ENCODE results near the gene PLB1. TPM values are rescaled to one million over a fixed set of nuclear protein-coding genes. Genes with fewer than 3 reads are reported as not detected.

PLB1 gene
- total RNA-seq, 1 donor from 2014 or later, result 0.64 TPM

- H3K27me3 Mint-ChIP-seq (ENCODE audit: unreplicated experiment), result peaks cover 27% of the 10 kb centered on the region
- H3K9me3 Mint-ChIP-seq (ENCODE audit: unreplicated experiment), result no peaks in the 10 kb centered on the region
- no peak overlapping the region for H3K4me3 Mint-ChIP-seq (ENCODE audit: unreplicated experiment)
Measured at GRCh38 chr2:28484835-28485234, 11.0 kb upstream of the PLB1 start.

GRCh38 chr2:28486526-28486925 lies 9.3 kb upstream of the PLB1 start:
- TF ChIP-seq CTCF (IDR thresholded peaks at IDR 0.05), result no peak
- no peak overlapping the region for H3K4me3 Mint-ChIP-seq (ENCODE audit: unreplicated experiment)

More at GRCh38 chr2:28484835-28485234, 11.0 kb upstream of the PLB1 start:
- H3K4me1 Mint-ChIP-seq (ENCODE audit: unreplicated experiment), result no peaks in the 10 kb centered on the region
- no peaks in the 10 kb centered on the region for H3K36me3 Mint-ChIP-seq (ENCODE audit: unreplicated experiment)
- DNase-seq (ENCODE audit: extremely low spot score, unreplicated experiment), result no peak
- no peak for TF ChIP-seq CTCF (IDR thresholded peaks at IDR 0.05)
- no peak overlapping the region for H3K27ac Mint-ChIP-seq (ENCODE audit: unreplicated experiment)

DNA sequence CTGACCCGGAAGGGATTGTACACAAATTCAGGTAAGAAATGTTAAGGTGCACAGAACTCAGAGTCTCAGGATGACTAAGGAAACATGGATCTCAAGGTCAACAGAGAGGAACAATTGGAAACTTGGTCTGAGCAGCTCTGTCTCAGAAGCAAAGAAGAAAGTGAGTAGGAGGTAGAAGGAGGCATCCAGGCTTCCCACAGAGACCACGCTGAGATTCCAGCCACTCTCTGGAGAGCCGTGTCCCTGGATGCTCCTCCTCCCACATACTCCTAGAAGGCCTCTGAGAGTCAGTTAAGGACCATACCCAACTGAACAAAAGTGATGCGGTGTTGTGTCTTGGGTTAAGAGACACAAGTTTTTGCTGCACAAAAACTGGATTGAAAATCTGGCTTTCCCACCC lies 8.6 kb upstream of the PLB1 start:
- no peaks in the 10 kb centered on the region for H3K9me3 Mint-ChIP-seq (ENCODE audit: unreplicated experiment)
- H3K4me1 Mint-ChIP-seq (ENCODE audit: unreplicated experiment), result no peaks in the 10 kb centered on the region
- H3K36me3 Mint-ChIP-seq (ENCODE audit: unreplicated experiment), result no peaks in the 10 kb centered on the region
- no peak overlapping the region for H3K4me3 Mint-ChIP-seq (ENCODE audit: unreplicated experiment)
- no peak overlapping the region for H3K27ac Mint-ChIP-seq (ENCODE audit: unreplicated experiment)
- H3K27me3 Mint-ChIP-seq (ENCODE audit: unreplicated experiment), result peaks cover 42% of the 10 kb centered on the region
- no peak for TF ChIP-seq CTCF (IDR thresholded peaks at IDR 0.05)
- no peak for DNase-seq (ENCODE audit: extremely low spot score, unreplicated experiment)

More at GRCh38 chr2:28486526-28486925, 9.3 kb upstream of the PLB1 start:
- no peak for DNase-seq (ENCODE audit: extremely low spot score, unreplicated experiment)
- no peaks in the 10 kb centered on the region for H3K36me3 Mint-ChIP-seq (ENCODE audit: unreplicated experiment)
- H3K27me3 Mint-ChIP-seq (ENCODE audit: unreplicated experiment), result peaks cover 34% of the 10 kb centered on the region
- no peaks in the 10 kb centered on the region for H3K4me1 Mint-ChIP-seq (ENCODE audit: unreplicated experiment)
- H3K27ac Mint-ChIP-seq (ENCODE audit: unreplicated experiment), result no peak overlapping the region
- H3K9me3 Mint-ChIP-seq (ENCODE audit: unreplicated experiment), result no peaks in the 10 kb centered on the region

GRCh38 chr2:28488083-28488830 lies 7.6 kb upstream of the PLB1 start:
- no peak overlapping the region for H3K4me3 Mint-ChIP-seq (ENCODE audit: unreplicated experiment)

More at GRCh38 chr2:28488083-28488830, 7.6 kb upstream of the PLB1 start:
- no peaks in the 10 kb centered on the region for H3K36me3 Mint-ChIP-seq (ENCODE audit: unreplicated experiment)
- H3K9me3 Mint-ChIP-seq (ENCODE audit: unreplicated experiment), result no peaks in the 10 kb centered on the region
- H3K27ac Mint-ChIP-seq (ENCODE audit: unreplicated experiment), result no peak overlapping the region
- DNase-seq (ENCODE audit: extremely low spot score, unreplicated experiment), result no peak
- TF ChIP-seq CTCF (IDR thresholded peaks at IDR 0.05), result no peak
- no peaks in the 10 kb centered on the region for H3K4me1 Mint-ChIP-seq (ENCODE audit: unreplicated experiment)
- H3K27me3 Mint-ChIP-seq (ENCODE audit: unreplicated experiment), result peaks cover 42% of the 10 kb centered on the region

Data from osteocyte (in vitro differentiated cells).